IMR-90 (cell line): ENCODE results near the gene CHN2. TPM values are rescaled to one million over a fixed set of nuclear protein-coding genes. Genes with fewer than 3 reads are reported as not detected.

Source experiments
- ATAC-seq: fragments of 200-7000 bp; cut with Tn5 transposase; 2 replicates; pipeline ENCODE4 v1.9.1; 2020; ENCODE audit warnings: low read depth, mild to moderate bottlenecking, moderate library complexity
- BruUV-seq: library from RNA; stranded (reverse); fragments of 400-500 nt; replicated peaks from 2 replicates; lab custom pipeline; 2021; lab: Mats Ljungman, UMichigan
- CTCF ChIA-PET: fragments of 300-600 bp; formaldehyde crosslinking; extraction: SDS; loops from one replicate; lab custom pipeline; 2021; ENCODE audit warnings: antibody characterized with exemption; lab: Yijun Ruan, JAX
- POLR2A ChIA-PET: fragments of 300-600 bp; sonication (Branson Sonifier 250); formaldehyde crosslinking; loops from one replicate; lab custom pipeline; 2022; ENCODE audit warnings: antibody characterized with exemption; ENCODE audit not compliant: unreplicated experiment; lab: Charles Lee
- DNase-seq: peaks from one replicate; pipeline ENCODE4 v3.0.0; 2013
- H2AFZ ChIP-seq: replicated peaks from 2 replicates; pipeline ENCODE3; 2013; ENCODE audit warnings: low read length, mild to moderate bottlenecking; ENCODE audit not compliant: poor library complexity
- H2AK5ac ChIP-seq: 2 replicates; pipeline ENCODE4 v1.6.1; 2013; ENCODE audit warnings: low read depth, low read length, inconsistent platforms
- H2AK9ac ChIP-seq: replicated peaks from 2 replicates; pipeline ENCODE3; 2013; ENCODE audit warnings: mild to moderate bottlenecking, low read depth, low read length, moderate library complexity; ENCODE audit not compliant: poor library complexity
- H2BK120ac ChIP-seq: 2 replicates; pipeline ENCODE4 v1.6.1; 2013; ENCODE audit warnings: low read depth, low read length, inconsistent platforms
- H2BK15ac ChIP-seq: 3 replicates; pipeline ENCODE4 v1.6.1; 2013; ENCODE audit warnings: low read depth, low read length, inconsistent platforms
- H2BK20ac ChIP-seq: 2 replicates; pipeline ENCODE4 v1.6.1; 2013; ENCODE audit warnings: low read depth, mild to moderate bottlenecking, inconsistent platforms, low read length, moderate library complexity
- H2BK5ac ChIP-seq: 2 replicates; pipeline ENCODE4 v1.6.1; 2013; ENCODE audit warnings: mild to moderate bottlenecking, low read depth, low read length, inconsistent platforms; ENCODE audit not compliant: poor library complexity, severe bottlenecking
- H3K14ac ChIP-seq: replicated peaks from 2 replicates; pipeline ENCODE4 v1.6.1; 2013; ENCODE audit warnings: low read depth, low read length, inconsistent platforms
- H3K18ac ChIP-seq: 2 replicates; pipeline ENCODE4 v1.6.1; 2013; ENCODE audit warnings: low read depth, low read length, control low read depth
- H3K23ac ChIP-seq: 2 replicates; pipeline ENCODE4 v1.6.1; 2013; ENCODE audit warnings: low read depth, low read length, inconsistent platforms
- H3K27ac ChIP-seq: 2 replicates; pipeline ENCODE4 v1.5.1; 2013; ENCODE audit warnings: mild to moderate bottlenecking, control low read depth, low read length; ENCODE audit not compliant: insufficient read depth
- H3K27me3 ChIP-seq: 2 replicates; pipeline ENCODE4 v1.6.1; 2013; ENCODE audit warnings: low read length; ENCODE audit not compliant: control insufficient read depth, insufficient read depth
- H3K36me3 ChIP-seq: 2 replicates; pipeline ENCODE4 v1.6.1; 2013; ENCODE audit warnings: low read length, mixed read lengths; ENCODE audit not compliant: control insufficient read depth, insufficient read depth
- H3K4ac ChIP-seq: 2 replicates; pipeline ENCODE4 v1.6.1; 2013; ENCODE audit warnings: low read depth, low read length, inconsistent platforms
- H3K4me1 ChIP-seq: 2 replicates; pipeline ENCODE4 v1.6.1; 2013; ENCODE audit warnings: low read length, mixed read lengths; ENCODE audit not compliant: control insufficient read depth, insufficient read depth
- H3K4me2 ChIP-seq: 2 replicates; pipeline ENCODE4 v1.6.1; 2013; ENCODE audit warnings: low read depth, mild to moderate bottlenecking, control low read depth, low read length, moderate library complexity
- H3K4me3 ChIP-seq: 2 replicates; pipeline ENCODE4 v1.5.1; 2013; ENCODE audit warnings: low read depth, mild to moderate bottlenecking, control low read depth, low read length, moderate library complexity; ENCODE audit not compliant: insufficient read depth
- H3K56ac ChIP-seq: 2 replicates; pipeline ENCODE4 v1.6.1; 2013; ENCODE audit warnings: low read length, inconsistent platforms; ENCODE audit not compliant: insufficient read depth; ENCODE audit errors: extremely low read depth
- H3K79me1 ChIP-seq, 2 experiments: 2 replicates each; pipeline ENCODE4 v1.6.1; 2013; ENCODE audit warnings: low read length in 2 of 2, inconsistent platforms in 1 of 2, low read depth in 1 of 2
- H3K9ac ChIP-seq: 2 replicates; pipeline ENCODE4 v1.6.1; 2013; ENCODE audit warnings: low read depth, low read length, control low read depth
- H3K9me1 ChIP-seq: 2 replicates; pipeline ENCODE4 v1.6.1; 2013; ENCODE audit warnings: low read length, inconsistent platforms; ENCODE audit not compliant: insufficient read depth
- H3K9me3 ChIP-seq: 2 replicates; pipeline ENCODE4 v1.6.1; 2013; ENCODE audit warnings: low read length; ENCODE audit not compliant: control insufficient read depth, insufficient read depth
- H4K20me1 ChIP-seq: 2 replicates; pipeline ENCODE4 v1.6.1; 2013; ENCODE audit warnings: low read length, inconsistent platforms; ENCODE audit not compliant: insufficient read depth
- H4K5ac ChIP-seq: 2 replicates; pipeline ENCODE4 v1.6.1; 2013; ENCODE audit warnings: mild to moderate bottlenecking, low read depth, low read length, control low read depth
- H4K8ac ChIP-seq, 2 experiments: 2 replicates each; pipeline ENCODE4 v1.6.1; 2013; ENCODE audit warnings: low read depth in 2 of 2, low read length in 2 of 2, control low read depth in 1 of 2, inconsistent platforms in 1 of 2
- H4K91ac ChIP-seq: 2 replicates; pipeline ENCODE4 v1.6.1; 2013; ENCODE audit warnings: low read depth, low read length, inconsistent platforms; ENCODE audit not compliant: insufficient read depth
- BHLHE40 ChIP-seq: fragments of 150-350 bp; IDR thresholded peaks from 2 replicates; pipeline ENCODE4 v1.6.1; 2016; ENCODE audit warnings: mild to moderate bottlenecking, low read depth, low read length
- CEBPB ChIP-seq: IDR thresholded peaks from 2 replicates; pipeline ENCODE4 v1.6.1; 2012; ENCODE audit warnings: low read depth, low read length, improper control_type of control experiment
- CHD1 ChIP-seq: IDR thresholded peaks from 2 replicates; pipeline ENCODE4 v1.6.1; 2012; ENCODE audit warnings: low read depth, low read length, improper control_type of control experiment
- FOS ChIP-seq: fragments of 150-350 bp; IDR thresholded peaks from 2 replicates; pipeline ENCODE4 v1.6.1; 2016; ENCODE audit warnings: low read depth, low read length
- MAFK ChIP-seq: IDR thresholded peaks from 2 replicates; pipeline ENCODE4 v1.6.1; 2012; ENCODE audit warnings: low read depth, low read length, improper control_type of control experiment
- MAZ ChIP-seq: IDR thresholded peaks from 2 replicates; pipeline ENCODE4 v1.6.1; 2012; ENCODE audit warnings: low read depth, mild to moderate bottlenecking, low read length, improper control_type of control experiment, moderate library complexity, borderline replicate concordance
- MXI1 ChIP-seq: IDR thresholded peaks from 2 replicates; pipeline ENCODE4 v1.6.1; 2012; ENCODE audit warnings: low read depth, mild to moderate bottlenecking, low read length, moderate library complexity, borderline replicate concordance
- NFE2L2 ChIP-seq: fragments of 150-350 bp; IDR thresholded peaks from 2 replicates; pipeline ENCODE4 v1.6.1; 2016; ENCODE audit warnings: low read depth, mild to moderate bottlenecking, low read length
- POLR2A ChIP-seq: IDR thresholded peaks from 2 replicates; pipeline ENCODE4 v1.6.1; 2012; ENCODE audit warnings: mild to moderate bottlenecking, low read depth, low read length
- RAD21 ChIP-seq: IDR thresholded peaks from 2 replicates; pipeline ENCODE4 v1.6.1; 2012; ENCODE audit warnings: low read length, improper control_type of control experiment
- RCOR1 ChIP-seq: IDR thresholded peaks from 2 replicates; pipeline ENCODE4 v1.6.1; 2012; ENCODE audit warnings: mild to moderate bottlenecking, low read length, improper control_type of control experiment; ENCODE audit not compliant: insufficient replicate concordance
- RFX5 ChIP-seq: IDR thresholded peaks from 2 replicates; pipeline ENCODE4 v1.8.0; 2012; ENCODE audit warnings: low read depth, mild to moderate bottlenecking, low read length, moderate library complexity
- SMC3 ChIP-seq: fragments of 150-350 bp; IDR thresholded peaks from 2 replicates; pipeline ENCODE4 v1.6.1; 2016; ENCODE audit warnings: low read depth, mild to moderate bottlenecking, antibody characterized with exemption, low read length, moderate library complexity
- WGBS, 2 experiments: methylation state at CpG; one replicate each; pipeline versions ENCODE4 v1.1.5 to v1.1.7; 2013; ENCODE audit warnings: missing lambda C conversion rate in 2 of 2; ENCODE audit not compliant: insufficient read length in 1 of 2; ENCODE audit errors: extremely low coverage in 2 of 2; 5-methylcytosine and 5-hydroxymethylcytosine counted together
- dilution Hi-C: fragments of 300-500 bp; cut with HindIII; formaldehyde crosslinking; loops from one replicate; pipeline ENCODE4 v1.14.3; 2018; ENCODE audit warnings: low sequenced_read_pairs; ENCODE audit not compliant: unreplicated experiment
- in situ Hi-C: fragments of 300-500 bp; cut with MboI; formaldehyde crosslinking; loops from 3 replicates; pipeline ENCODE4 v1.14.3; 2019; ENCODE audit warnings: low sequenced_read_pairs, inconsistent platforms, mixed read lengths
- intact Hi-C: fragments of 100-400 bp; cut with micrococcal nuclease; formaldehyde crosslinking; loops from 2 replicates; pipeline ENCODE4 v1.10.0; 2022
- polyA plus RNA-seq, 3 experiments: library from polyadenylated mRNA; depleted of rRNA; stranded (reverse); fragments of >200 nt; gene quantifications; 2 replicates each; pipeline ENCODE4 v1.2.3, GENCODE V29; 2012; ENCODE audit warnings: low replicate concordance in 1 of 3
- total RNA-seq: library from RNA; depleted of rRNA; stranded (reverse); fragments of >200 nt; gene quantifications from 2 replicates; pipeline ENCODE4 v1.2.3, GENCODE V29; 2012
- TF ChIP-seq, protein P1 (sequence below): fragments of 150-350 bp; IDR thresholded peaks from 2 replicates; pipeline ENCODE4 v1.6.1; 2016; ENCODE audit warnings: low read depth, mild to moderate bottlenecking, low read length, moderate library complexity, borderline replicate concordance
- TF ChIP-seq, protein P2 (sequence below): conservative IDR thresholded peaks from 2 replicates; pipeline ENCODE4 v1.5.1; 2012; ENCODE audit warnings: mild to moderate bottlenecking, low read depth, low read length, improper control_type of control experiment
- TF ChIP-seq, protein P3 (sequence below): fragments of 150-350 bp; IDR thresholded peaks from 2 replicates; pipeline ENCODE4 v1.6.1; 2017; ENCODE audit warnings: mild to moderate bottlenecking, antibody characterized with exemption, low read length, low read depth

CHN2 gene
- total and polyA plus RNA-seq, 2 of the 4 experiments (the other 2 are of a cell fraction): not detected

DNA sequence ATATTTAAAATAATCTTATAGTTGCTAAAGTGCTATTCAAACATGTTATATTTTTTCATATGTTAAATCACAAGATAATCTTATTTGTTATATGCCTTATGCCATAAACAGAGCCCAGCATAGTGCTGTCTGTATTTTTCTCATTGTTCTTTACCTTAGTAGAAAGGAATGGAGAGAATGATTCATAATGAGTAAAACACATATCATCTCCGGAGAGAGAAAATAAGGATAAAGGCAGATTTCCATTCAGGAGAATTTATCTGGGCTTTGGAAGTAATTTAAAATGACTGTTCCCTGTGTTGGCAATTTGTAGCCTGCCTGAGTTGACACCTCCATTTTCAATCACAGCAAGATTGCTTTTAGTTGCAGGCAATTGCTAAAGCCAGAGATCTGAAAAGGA, 30.2 kb downstream of the CHN2 start:
- no TSS peak for BruUV-seq
- H3K36me3 ChIP-seq: no peaks in the 10 kb centered on the region
- no peak overlapping the region for H2BK5ac ChIP-seq
- H3K27ac ChIP-seq: no peak overlapping the region
- no peak overlapping the region for H3K9ac ChIP-seq
- H2BK15ac ChIP-seq: no peak overlapping the region
- no peak for DNase-seq
- no peaks in the 10 kb centered on the region for H3K4me1 ChIP-seq
- H3K18ac ChIP-seq: no peak overlapping the region
- no peaks in the 10 kb centered on the region for H3K9me3 ChIP-seq
- WGBS, 2 experiments: no CpG with 5 or more reads among the region's 1 CpG
- no peak overlapping the region for H3K4me3 ChIP-seq
- dilution Hi-C loops (no loop called here), in situ Hi-C loops (no loop called here), intact Hi-C loops (no loop called here)
- no peak overlapping the region for H3K23ac ChIP-seq
- H3K27me3 ChIP-seq: no peaks in the 10 kb centered on the region
- no peak overlapping the region for H2BK20ac ChIP-seq
- H3K14ac ChIP-seq: no peak overlapping the region
- TF ChIP-seq POLR2A (no peak), RFX5 (no peak), MAFK (no peak), FOS (no peak), SMC3 (no peak), NFE2L2 (no peak), CEBPB (no peak), MAZ (no peak), RCOR1 (no peak), CHD1 (no peak), BHLHE40 (no peak), RAD21 (no peak), MXI1 (no peak)
- TF ChIP-seq, protein P1, sequence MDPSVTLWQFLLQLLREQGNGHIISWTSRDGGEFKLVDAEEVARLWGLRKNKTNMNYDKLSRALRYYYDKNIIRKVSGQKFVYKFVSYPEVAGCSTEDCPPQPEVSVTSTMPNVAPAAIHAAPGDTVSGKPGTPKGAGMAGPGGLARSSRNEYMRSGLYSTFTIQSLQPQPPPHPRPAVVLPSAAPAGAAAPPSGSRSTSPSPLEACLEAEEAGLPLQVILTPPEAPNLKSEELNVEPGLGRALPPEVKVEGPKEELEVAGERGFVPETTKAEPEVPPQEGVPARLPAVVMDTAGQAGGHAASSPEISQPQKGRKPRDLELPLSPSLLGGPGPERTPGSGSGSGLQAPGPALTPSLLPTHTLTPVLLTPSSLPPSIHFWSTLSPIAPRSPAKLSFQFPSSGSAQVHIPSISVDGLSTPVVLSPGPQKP: no peak
- TF ChIP-seq, protein P2, sequence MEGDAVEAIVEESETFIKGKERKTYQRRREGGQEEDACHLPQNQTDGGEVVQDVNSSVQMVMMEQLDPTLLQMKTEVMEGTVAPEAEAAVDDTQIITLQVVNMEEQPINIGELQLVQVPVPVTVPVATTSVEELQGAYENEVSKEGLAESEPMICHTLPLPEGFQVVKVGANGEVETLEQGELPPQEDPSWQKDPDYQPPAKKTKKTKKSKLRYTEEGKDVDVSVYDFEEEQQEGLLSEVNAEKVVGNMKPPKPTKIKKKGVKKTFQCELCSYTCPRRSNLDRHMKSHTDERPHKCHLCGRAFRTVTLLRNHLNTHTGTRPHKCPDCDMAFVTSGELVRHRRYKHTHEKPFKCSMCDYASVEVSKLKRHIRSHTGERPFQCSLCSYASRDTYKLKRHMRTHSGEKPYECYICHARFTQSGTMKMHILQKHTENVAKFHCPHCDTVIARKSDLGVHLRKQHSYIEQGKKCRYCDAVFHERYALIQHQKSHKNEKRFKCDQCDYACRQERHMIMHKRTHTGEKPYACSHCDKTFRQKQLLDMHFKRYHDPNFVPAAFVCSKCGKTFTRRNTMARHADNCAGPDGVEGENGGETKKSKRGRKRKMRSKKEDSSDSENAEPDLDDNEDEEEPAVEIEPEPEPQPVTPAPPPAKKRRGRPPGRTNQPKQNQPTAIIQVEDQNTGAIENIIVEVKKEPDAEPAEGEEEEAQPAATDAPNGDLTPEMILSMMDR: no peak
- TF ChIP-seq, protein P3, sequence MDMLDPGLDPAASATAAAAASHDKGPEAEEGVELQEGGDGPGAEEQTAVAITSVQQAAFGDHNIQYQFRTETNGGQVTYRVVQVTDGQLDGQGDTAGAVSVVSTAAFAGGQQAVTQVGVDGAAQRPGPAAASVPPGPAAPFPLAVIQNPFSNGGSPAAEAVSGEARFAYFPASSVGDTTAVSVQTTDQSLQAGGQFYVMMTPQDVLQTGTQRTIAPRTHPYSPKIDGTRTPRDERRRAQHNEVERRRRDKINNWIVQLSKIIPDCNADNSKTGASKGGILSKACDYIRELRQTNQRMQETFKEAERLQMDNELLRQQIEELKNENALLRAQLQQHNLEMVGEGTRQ: no peak
- H3K9me1 ChIP-seq: no peaks in the 10 kb centered on the region
- H4K20me1 ChIP-seq: no peaks in the 10 kb centered on the region
- H2AFZ ChIP-seq: no peak overlapping the region
- ATAC-seq: no peak
- no peak overlapping the region for H2BK120ac ChIP-seq
- no peak overlapping the region for H3K56ac ChIP-seq
- no peak overlapping the region for H3K4ac ChIP-seq
- H4K91ac ChIP-seq: no peak overlapping the region
- H4K5ac ChIP-seq: no peak overlapping the region
- no peak overlapping the region for H3K4me2 ChIP-seq
- H3K79me1 ChIP-seq: no peaks in the 10 kb centered on the region
- H2AK9ac ChIP-seq: no peak overlapping the region
- no peak overlapping the region for H4K8ac ChIP-seq
- POLR2A ChIA-PET: no interaction called here
- CTCF ChIA-PET: no interaction called here
- H2AK5ac ChIP-seq: no peak overlapping the region
